Thyroid gland (tissue), 4 donors: ENCODE measurements around the gene SYNE3.

Experiments used
- CTCF ChIP-seq, 6 experiments: fragments of 200-600 bp in 3 of 6; fragments of 450-650 bp in 3 of 6; sonication (generic) in 3 of 6; IDR thresholded peaks; one replicate each; pipeline ENCODE4 v1.5.1; 2016 to 2019; ENCODE audit warnings: antibody characterized with exemption in 6 of 6, mild to moderate bottlenecking in 2 of 6, inconsistent platforms in 1 of 6, moderate library complexity in 1 of 6
- POLR2A ChIP-seq, 2 donors: fragments of 450-650 bp; IDR thresholded peaks; one replicate each; pipeline ENCODE4 v1.6.1; 2017; ENCODE audit warnings: antibody characterized with exemption in 2 of 2, mild to moderate bottlenecking in 2 of 2, moderate library complexity in 1 of 2

GRCh38 chr14:95477411-95478269 lies 38.8 kb downstream of the SYNE3 start:
- TF ChIP-seq CTCF (IDR thresholded peaks at IDR 0.05) (no peak), POLR2A (IDR thresholded peaks at IDR 0.05) (no peak)
